HFF-Myc (cell line): ENCODE data around the gene DLG3.

Experiments
- DNase-seq: peaks from one replicate; pipeline ENCODE4 v3.0.0-alpha.2; 2011; ENCODE audit warnings: low read depth; ENCODE audit errors: extremely low read depth
- H3K4me3 ChIP-seq: replicated peaks from 2 replicates; pipeline ENCODE4 v1.5.1; 2011; ENCODE audit warnings: low read depth, mild to moderate bottlenecking, control low read depth, low read length
- CTCF ChIP-seq: IDR thresholded peaks from 2 replicates; pipeline ENCODE4 v1.5.1; 2012; ENCODE audit warnings: mild to moderate bottlenecking, low read depth, low read length, control low read depth; ENCODE audit errors: missing control alignments

The DLG3 gene

GRCh38 chrX:70421618-70422017 lies 23.0 kb upstream of the DLG3 start:
- DNase-seq, result no peak
- H3K4me3 ChIP-seq, result no peak overlapping the region

GRCh38 chrX:70422851-70423341 lies 21.7 kb upstream of the DLG3 start, which contains the start of gene GDPD2:
GDPD2 (plus strand) TSS chrX:70423314; CDS start chrX:70424985, 1,671 bp downstream.
- TF ChIP-seq CTCF, result peak; percentile 3
- no peak within 1 kb of the TSS for H3K4me3 ChIP-seq
- no peak for DNase-seq

More at GRCh38 chrX:70421618-70422017, 23.0 kb upstream of the DLG3 start:
- no peak for TF ChIP-seq CTCF

- TF ChIP-seq CTCF, result no peak
- DNase-seq, result no peak
- no peak overlapping the region for H3K4me3 ChIP-seq
These were observed 20.5 kb upstream of the DLG3 start for GRCh38 chrX:70423936-70424675.

GRCh38 chrX:70424801-70425200 lies 19.8 kb upstream of the DLG3 start:
- H3K4me3 ChIP-seq, result no peak overlapping the region
- TF ChIP-seq CTCF, result no peak
- no peak for DNase-seq

GRCh38 chrX:70426286-70427278 lies 18.1 kb upstream of the DLG3 start:
- no peak overlapping the region for H3K4me3 ChIP-seq
- TF ChIP-seq CTCF, result no peak
- DNase-seq, result no peak

GRCh38 chrX:70427365-70427764 lies 17.3 kb upstream of the DLG3 start:
- no peak for DNase-seq
- TF ChIP-seq CTCF, result no peak
- H3K4me3 ChIP-seq, result no peak overlapping the region
